Cardiac muscle cell (in vitro differentiated cells and primary cell): ENCODE measurements around the gene ATP8B2. TPM values are rescaled to one million over a fixed set of nuclear protein-coding genes. Genes with fewer than 3 reads are reported as not detected.
"Not testable (repeated sequence)": the region's sequence is repeated elsewhere in the genome, so short reads cannot be mapped to it uniquely, and the experiment has no call there.

Source experiments
- DNase-seq, 2 donors: peaks; one replicate each; pipeline versions ENCODE4 v3.0.0 to v3.0.0-alpha.2; 2010 to 2017; ENCODE audit warnings: low read depth in 1 of 2, low spot score in 1 of 2
- H3K27ac ChIP-seq: fragments of 200-600 bp; sonication (generic); 2 replicates; pipeline ENCODE4 v1.5.1; 2016
- H3K27me3 ChIP-seq: fragments of 200-600 bp; sonication (generic); 2 replicates; pipeline ENCODE4 v1.6.0; 2016; ENCODE audit warnings: control low read depth
- H3K36me3 ChIP-seq: fragments of 200-600 bp; sonication (generic); 2 replicates; pipeline ENCODE4 v1.5.1; 2016; ENCODE audit warnings: control low read depth
- H3K4me1 ChIP-seq: fragments of 200-600 bp; sonication (generic); 2 replicates; pipeline ENCODE4 v1.8.1; 2017; ENCODE audit warnings: low read depth, mild to moderate bottlenecking, mixed run types
- H3K4me3 ChIP-seq: fragments of 200-600 bp; sonication (generic); 2 replicates; pipeline ENCODE4 v1.5.1; 2016; ENCODE audit warnings: mild to moderate bottlenecking
- H3K9me3 ChIP-seq: fragments of 200-600 bp; sonication (generic); 2 replicates; pipeline ENCODE4 v1.5.1; 2017; ENCODE audit warnings: low read depth, mild to moderate bottlenecking, control low read depth
- CTCF ChIP-seq: IDR thresholded peaks from 2 replicates; pipeline ENCODE4 v1.5.1; 2012; ENCODE audit warnings: low read depth, mild to moderate bottlenecking, low read length
- polyA plus RNA-seq: library from polyadenylated mRNA; unstranded; fragments of >200 nt; fragmentation: Nextera tagmentation; extraction: Ambion mirVana; gene quantifications from 2 replicates; pipeline ENCODE4 v1.2.1, GENCODE V29; 2016
- total RNA-seq: library from RNA; depleted of rRNA; stranded (reverse); fragments of >200 nt; gene quantifications from 2 replicates; pipeline ENCODE4 v1.2.3, GENCODE V29; 2016

Gene ATP8B2
- total and polyA plus RNA-seq, 2 experiments from 2014 or later: 13.5 to 116 TPM

GRCh38 chr1:154335025-154335714, 9.8 kb downstream of the ATP8B2 start:
- peak; percentile 88 for TF ChIP-seq CTCF
- Histone ChIP-seq H3K27me3 (no peaks in the 10 kb centered on the region), H3K36me3 (peaks cover 45% of the 10 kb centered on the region), H3K9me3 (no peaks in the 10 kb centered on the region), H3K4me1 (peaks cover 18% of the 10 kb centered on the region), H3K4me3 (no peak overlapping the region), H3K27ac (no peak overlapping the region)
- DNase-seq: peak; percentile 89 to 93

- H3K4me1 ChIP-seq: peaks cover 18% of the 10 kb centered on the region
- no peak overlapping the region for H3K4me3 ChIP-seq
- no peak for DNase-seq
- no peaks in the 10 kb centered on the region for H3K9me3 ChIP-seq
- TF ChIP-seq CTCF: no peak
- no peaks in the 10 kb centered on the region for H3K27me3 ChIP-seq
- H3K36me3 ChIP-seq: peaks cover 33% of the 10 kb centered on the region
- H3K27ac ChIP-seq: no peak overlapping the region
Measured at GRCh38 chr1:154337253-154337894, 12.0 kb downstream of the ATP8B2 start.

GRCh38 chr1:154338875-154339274, 13.6 kb downstream of the ATP8B2 start:
- H3K36me3 ChIP-seq: peaks cover 36% of the 10 kb centered on the region

GRCh38 chr1:154341366-154341765, 16.0 kb downstream of the ATP8B2 start:
- not testable (repeated sequence) for H3K27ac ChIP-seq, DNase-seq, H3K9me3 ChIP-seq, H3K4me3 ChIP-seq, H3K27me3 ChIP-seq
- peaks cover 52% of the 10 kb centered on the region for H3K36me3 ChIP-seq
- peaks cover 18% of the 10 kb centered on the region for H3K4me1 ChIP-seq

More at GRCh38 chr1:154338875-154339274, 13.6 kb downstream of the ATP8B2 start:
- H3K4me3 ChIP-seq: no peak overlapping the region
- H3K27me3 ChIP-seq: no peaks in the 10 kb centered on the region
- H3K4me1 ChIP-seq: peaks cover 18% of the 10 kb centered on the region
- H3K9me3 ChIP-seq: no peaks in the 10 kb centered on the region
- TF ChIP-seq CTCF: no peak
- no peak for DNase-seq
- peak overlapping the region; percentile 91 for H3K27ac ChIP-seq

- H3K4me1 ChIP-seq: peaks cover 18% of the 10 kb centered on the region
- H3K27me3 ChIP-seq: no peaks in the 10 kb centered on the region
- peaks cover 56% of the 10 kb centered on the region for H3K36me3 ChIP-seq
- no peak for TF ChIP-seq CTCF
- no peak overlapping the region for H3K27ac ChIP-seq
- H3K4me3 ChIP-seq: no peak overlapping the region
- DNase-seq: no peak
- H3K9me3 ChIP-seq: no peaks in the 10 kb centered on the region
Measured at GRCh38 chr1:154342132-154342531, 16.8 kb downstream of the ATP8B2 start.

GRCh38 chr1:154342836-154343472, 17.6 kb downstream of the ATP8B2 start:
- H3K27ac ChIP-seq: no peak overlapping the region
- no peak overlapping the region for H3K4me3 ChIP-seq
- no peaks in the 10 kb centered on the region for H3K9me3 ChIP-seq
- H3K27me3 ChIP-seq: no peaks in the 10 kb centered on the region
- no peak for TF ChIP-seq CTCF
- peaks cover 14% of the 10 kb centered on the region for H3K4me1 ChIP-seq
- DNase-seq: no peak
- peaks cover 55% of the 10 kb centered on the region for H3K36me3 ChIP-seq
